ENCODE results near the gene IGFBP2.
A peak's percentile ranks its signal among the peaks of the same experiment; 100 is the strongest.

The IGFBP2 gene

DNA sequence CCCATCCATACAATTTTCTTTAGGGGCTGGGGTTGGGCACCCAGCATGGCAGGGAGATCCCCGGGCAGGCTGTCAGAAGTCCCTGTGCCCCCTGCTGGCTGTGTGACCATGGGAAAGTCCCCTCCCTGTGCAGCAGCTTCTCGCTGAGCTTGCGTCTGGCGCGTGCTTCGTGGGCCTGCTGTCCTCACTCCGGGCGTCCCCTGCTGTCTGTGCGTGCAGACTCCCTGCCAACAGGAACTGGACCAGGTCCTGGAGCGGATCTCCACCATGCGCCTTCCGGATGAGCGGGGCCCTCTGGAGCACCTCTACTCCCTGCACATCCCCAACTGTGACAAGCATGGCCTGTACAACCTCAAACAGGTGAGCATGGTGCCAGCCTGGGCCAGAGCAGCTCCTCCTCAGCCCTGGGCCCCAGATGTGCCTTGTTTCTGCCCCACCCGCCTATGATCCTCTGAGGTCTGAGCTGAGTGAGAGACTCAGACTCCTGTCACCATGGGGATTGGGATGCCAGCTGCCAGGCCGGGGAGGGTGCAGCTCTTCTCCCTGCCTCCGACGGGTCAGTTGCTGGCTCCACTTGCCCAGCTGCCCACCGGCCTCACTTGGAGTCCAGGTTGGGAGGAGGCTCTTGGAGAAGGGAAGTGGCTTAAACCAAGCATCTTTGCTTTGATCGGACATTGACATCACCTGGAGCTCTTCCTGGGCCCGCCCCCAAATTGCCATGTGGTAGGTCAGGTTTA is 28.6 kb downstream of the IGFBP2 start:
- peak; percentile 35 for TF ChIP-seq CTCF (IDR thresholded peaks at IDR 0.05; ENCODE audit: low read depth, low read length, missing control alignments)
- H3K4me3 ChIP-seq (ENCODE audit: low read depth, low read length), result no peak overlapping the region
- DNase-seq (ENCODE audit: low read depth), result no peak

DNA sequence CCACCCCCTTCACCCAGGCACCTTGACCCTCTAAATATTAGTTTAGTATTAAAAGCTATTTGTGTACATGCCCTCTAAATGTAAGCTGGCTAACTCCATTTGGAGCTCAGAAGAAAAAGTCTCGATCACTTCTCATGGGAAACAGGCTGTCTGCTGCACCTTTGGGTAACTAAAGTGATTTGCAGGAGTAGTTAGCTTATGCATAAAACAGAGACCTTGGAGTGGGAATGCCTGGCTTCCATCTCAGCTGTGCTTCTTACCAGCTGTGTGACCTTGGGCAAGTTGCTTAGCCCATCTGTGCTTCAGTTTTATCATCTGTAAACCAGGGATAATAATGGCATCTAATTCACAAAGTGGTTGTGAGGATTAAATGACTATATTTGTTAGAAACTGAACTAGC is 29.9 kb downstream of the IGFBP2 start:
- no peak for DNase-seq (ENCODE audit: low read depth)
- no peak for TF ChIP-seq CTCF (IDR thresholded peaks at IDR 0.05; ENCODE audit: low read depth, low read length, missing control alignments)
- no peak overlapping the region for H3K4me3 ChIP-seq (ENCODE audit: low read depth, low read length)

GRCh38 chr2:216663846-216664245 is 30.6 kb downstream of the IGFBP2 start:
- no peak for TF ChIP-seq CTCF (IDR thresholded peaks at IDR 0.05; ENCODE audit: low read depth, low read length, missing control alignments)

DNA sequence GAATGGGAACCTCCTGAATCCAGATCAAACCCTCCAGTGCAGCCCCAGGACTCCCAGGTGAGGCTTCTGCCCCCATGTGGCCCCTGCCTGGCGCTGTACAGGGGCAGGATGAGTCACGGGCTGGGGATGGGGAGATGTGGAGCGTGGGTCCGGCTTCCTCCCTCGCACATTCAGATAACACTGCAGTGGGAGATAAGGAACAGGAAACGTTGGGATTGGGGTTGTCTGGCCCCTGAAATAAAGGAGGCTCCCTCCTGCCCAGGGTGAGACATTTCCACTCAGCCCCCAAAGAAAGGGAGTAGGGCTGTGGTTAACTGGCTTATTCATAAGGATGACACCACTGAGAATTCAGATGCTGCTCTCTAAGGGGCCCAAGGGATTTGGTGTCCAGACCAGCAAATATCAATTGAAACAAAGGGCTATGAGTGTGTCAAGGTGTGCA is 31.4 kb downstream of the IGFBP2 start:
- TF ChIP-seq CTCF (IDR thresholded peaks at IDR 0.05; ENCODE audit: low read depth, low read length, missing control alignments), result no peak
- no peak overlapping the region for H3K4me3 ChIP-seq (ENCODE audit: low read depth, low read length)
- no peak for DNase-seq (ENCODE audit: low read depth)

More at GRCh38 chr2:216663846-216664245, 30.6 kb downstream of the IGFBP2 start:
- no peak for DNase-seq (ENCODE audit: low read depth)
- H3K4me3 ChIP-seq (ENCODE audit: low read depth, low read length), result no peak overlapping the region

GRCh38 chr2:216665242-216665641 is 32.0 kb downstream of the IGFBP2 start:
- no peak for TF ChIP-seq CTCF (IDR thresholded peaks at IDR 0.05; ENCODE audit: low read depth, low read length, missing control alignments)
- no peak overlapping the region for H3K4me3 ChIP-seq (ENCODE audit: low read depth, low read length)
- no peak for DNase-seq (ENCODE audit: low read depth)

DNA sequence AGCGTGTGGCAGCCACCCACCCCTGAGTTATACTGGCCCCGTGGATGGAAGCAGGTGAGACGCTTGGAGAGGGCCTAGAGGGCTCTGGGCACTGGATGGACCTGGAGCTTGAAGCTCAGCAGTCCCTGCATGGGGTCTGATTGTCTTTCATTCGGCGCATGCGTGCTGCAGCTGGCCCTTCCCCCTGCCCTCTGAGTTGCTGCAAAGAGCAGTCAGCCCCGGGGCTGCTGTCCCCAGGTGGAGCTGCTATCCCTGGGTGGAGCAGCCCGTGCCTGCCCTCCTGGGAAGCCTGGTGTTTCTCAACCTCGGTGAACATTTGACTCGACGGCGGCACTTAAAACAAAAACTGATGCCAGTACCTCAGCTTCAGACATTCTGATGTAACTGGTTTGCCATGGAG is 32.5 kb downstream of the IGFBP2 start:
- DNase-seq (ENCODE audit: low read depth), result no peak
- no peak for TF ChIP-seq CTCF (IDR thresholded peaks at IDR 0.05; ENCODE audit: low read depth, low read length, missing control alignments)
- no peak overlapping the region for H3K4me3 ChIP-seq (ENCODE audit: low read depth, low read length)

All from GM12864 (cell line).